Thyroid gland (tissue), 4 donors: ENCODE data around the gene COX19. TPM values are rescaled to one million over a fixed set of nuclear protein-coding genes. Genes with fewer than 3 reads are reported as not detected.

Experiments
- DNase-seq, 2 donors: peaks; one replicate each; pipeline ENCODE4 v3.0.0-alpha.2; 2019
- H3K27ac ChIP-seq, 3 donors: fragments of 200-600 bp; sonication (generic); 1 replicate in 2 of 3; 2 replicates in 1 of 3; pipeline ENCODE4 v1.5.1; 2016 to 2019; ENCODE audit warnings: mild to moderate bottlenecking in 1 of 3, moderate library complexity in 1 of 3
- H3K27me3 ChIP-seq: fragments of 200-600 bp; sonication (generic); one replicate; pipeline ENCODE4 v1.5.1; 2019
- H3K36me3 ChIP-seq, 2 donors: fragments of 200-600 bp; sonication (generic); one replicate each; pipeline ENCODE4 v1.5.1; 2016 to 2019
- H3K4me1 ChIP-seq, 2 donors: fragments of 200-600 bp; sonication (generic); one replicate each; pipeline ENCODE4 v1.5.1; 2017 to 2019
- H3K4me3 ChIP-seq, 3 donors: fragments of 200-600 bp; sonication (generic); replicated peaks in 1 of 3; 1 replicate in 2 of 3; 2 replicates in 1 of 3; pipeline ENCODE4 v1.5.1; 2016; ENCODE audit warnings: mild to moderate bottlenecking in 1 of 3
- H3K9me3 ChIP-seq: fragments of 200-600 bp; sonication (generic); one replicate; pipeline ENCODE4 v1.5.1; 2017
- POLR2A ChIP-seq, 2 donors: fragments of 450-650 bp; IDR thresholded peaks; one replicate each; pipeline ENCODE4 v1.6.1; 2017; ENCODE audit warnings: antibody characterized with exemption in 2 of 2, mild to moderate bottlenecking in 2 of 2, moderate library complexity in 1 of 2
- WGBS, 2 donors: methylation state at CpG; one replicate each; pipeline ENCODE4 v1.1.5; 2017; 5-methylcytosine and 5-hydroxymethylcytosine counted together
- intact Hi-C: fragments of 100-400 bp; cut with DNase I; formaldehyde crosslinking; loops from one replicate; pipeline ENCODE4 v1.15.1; 2023
- microRNA counts, 2 donors: library from miRNA; unstranded; fragments of <30 nt; microRNA quantifications; one replicate each; lab custom pipeline; 2016 to 2017
- microRNA-seq: library from miRNA; unstranded; fragments of <30 nt; microRNA quantifications from one replicate; pipeline ENCODE4, GENCODE V29; 2016
- small RNA-seq: library from RNA; depleted of rRNA; stranded (forward); fragments of <200 nt; gene quantifications from one replicate; pipeline ENCODE3, GENCODE V24; 2016
- total RNA-seq, 4 donors: library from RNA; depleted of rRNA; stranded (reverse); fragments of >200 nt; gene quantifications; one replicate each; pipeline ENCODE4 v1.2.3, GENCODE V29; 2016
- TF ChIP-seq, protein P1 (sequence below), 6 experiments: fragments of 200-600 bp in 3 of 6; fragments of 450-650 bp in 3 of 6; sonication (generic) in 3 of 6; IDR thresholded peaks; one replicate each; pipeline ENCODE4 v1.5.1; 2016 to 2019; ENCODE audit warnings: antibody characterized with exemption in 6 of 6, mild to moderate bottlenecking in 2 of 6, inconsistent platforms in 1 of 6, moderate library complexity in 1 of 6

Gene COX19
- total RNA-seq, 4 donors from 2014 or later, result 8.2 to 28.2 (median 17.8) TPM

DNA sequence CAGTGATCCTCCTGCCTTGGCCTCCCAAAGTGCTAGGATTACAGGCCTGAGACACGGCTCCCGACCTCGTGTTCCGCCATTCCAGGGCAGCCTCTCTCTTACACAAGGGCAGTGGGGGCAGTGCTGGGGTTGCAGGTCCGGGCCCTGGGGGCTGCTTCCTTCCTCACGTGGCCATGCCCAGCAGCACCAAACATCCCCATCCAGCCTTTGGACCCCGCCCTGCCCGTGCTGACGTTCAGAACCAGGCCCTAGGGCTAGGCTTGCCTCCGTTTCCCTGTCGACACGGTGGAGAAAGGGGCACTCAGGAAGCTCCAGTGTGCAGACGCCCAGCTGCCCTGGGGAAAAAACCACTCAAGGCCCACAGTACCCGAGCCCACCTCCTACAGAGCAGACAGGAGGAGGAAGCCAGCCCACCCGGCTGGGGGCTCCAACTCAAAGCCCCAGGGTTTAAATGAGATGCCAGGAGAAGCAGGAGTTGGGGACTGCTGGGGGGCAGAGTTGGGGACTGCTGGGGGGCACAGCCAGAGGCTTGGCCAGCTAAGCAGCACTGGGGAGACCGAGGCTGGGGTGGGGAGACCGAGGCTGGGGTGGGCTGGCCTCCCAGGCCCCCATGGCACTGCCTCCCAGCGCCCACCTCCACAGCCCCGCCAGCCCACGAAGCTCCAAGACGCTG, 56.8 kb downstream of the COX19 start:
- Histone ChIP-seq H3K36me3 (no peaks in the 10 kb centered on the region), H3K9me3 (no peaks in the 10 kb centered on the region), H3K4me3 (no peak overlapping the region), H3K27ac (no peak overlapping the region), H3K4me1 (peaks cover 8 to 26% of the 10 kb centered on the region in 2 donors), H3K27me3 (no peaks in the 10 kb centered on the region)
- TF ChIP-seq, protein P1, sequence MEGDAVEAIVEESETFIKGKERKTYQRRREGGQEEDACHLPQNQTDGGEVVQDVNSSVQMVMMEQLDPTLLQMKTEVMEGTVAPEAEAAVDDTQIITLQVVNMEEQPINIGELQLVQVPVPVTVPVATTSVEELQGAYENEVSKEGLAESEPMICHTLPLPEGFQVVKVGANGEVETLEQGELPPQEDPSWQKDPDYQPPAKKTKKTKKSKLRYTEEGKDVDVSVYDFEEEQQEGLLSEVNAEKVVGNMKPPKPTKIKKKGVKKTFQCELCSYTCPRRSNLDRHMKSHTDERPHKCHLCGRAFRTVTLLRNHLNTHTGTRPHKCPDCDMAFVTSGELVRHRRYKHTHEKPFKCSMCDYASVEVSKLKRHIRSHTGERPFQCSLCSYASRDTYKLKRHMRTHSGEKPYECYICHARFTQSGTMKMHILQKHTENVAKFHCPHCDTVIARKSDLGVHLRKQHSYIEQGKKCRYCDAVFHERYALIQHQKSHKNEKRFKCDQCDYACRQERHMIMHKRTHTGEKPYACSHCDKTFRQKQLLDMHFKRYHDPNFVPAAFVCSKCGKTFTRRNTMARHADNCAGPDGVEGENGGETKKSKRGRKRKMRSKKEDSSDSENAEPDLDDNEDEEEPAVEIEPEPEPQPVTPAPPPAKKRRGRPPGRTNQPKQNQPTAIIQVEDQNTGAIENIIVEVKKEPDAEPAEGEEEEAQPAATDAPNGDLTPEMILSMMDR (IDR thresholded peaks at IDR 0.05), result no peak
- no peak for TF ChIP-seq POLR2A (IDR thresholded peaks at IDR 0.05)
- intact Hi-C loops, result no loop called here
- DNase-seq, result peak in 1 of 2 donors; percentile 2
- 90 to 92% methylated on average over 9 to 15 of the region's 21 CpGs for WGBS, 2 donors

DNA sequence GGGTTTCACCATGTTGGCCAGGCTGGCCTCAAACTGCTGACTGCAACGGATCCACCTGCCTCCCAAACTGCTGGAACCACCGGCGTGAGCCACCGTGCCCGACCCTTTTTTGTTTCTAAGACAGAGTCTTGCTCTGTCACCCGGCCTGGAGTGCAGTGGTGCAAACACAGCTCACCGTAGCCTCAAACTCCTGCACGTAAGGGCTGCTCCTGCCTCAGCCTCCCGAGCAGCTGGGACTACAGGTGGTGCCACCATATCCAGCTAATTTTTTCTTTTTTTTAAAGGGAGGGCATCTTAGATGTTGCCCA, 57.3 kb downstream of the COX19 start:
- intact Hi-C loops, result no loop called here

DNA sequence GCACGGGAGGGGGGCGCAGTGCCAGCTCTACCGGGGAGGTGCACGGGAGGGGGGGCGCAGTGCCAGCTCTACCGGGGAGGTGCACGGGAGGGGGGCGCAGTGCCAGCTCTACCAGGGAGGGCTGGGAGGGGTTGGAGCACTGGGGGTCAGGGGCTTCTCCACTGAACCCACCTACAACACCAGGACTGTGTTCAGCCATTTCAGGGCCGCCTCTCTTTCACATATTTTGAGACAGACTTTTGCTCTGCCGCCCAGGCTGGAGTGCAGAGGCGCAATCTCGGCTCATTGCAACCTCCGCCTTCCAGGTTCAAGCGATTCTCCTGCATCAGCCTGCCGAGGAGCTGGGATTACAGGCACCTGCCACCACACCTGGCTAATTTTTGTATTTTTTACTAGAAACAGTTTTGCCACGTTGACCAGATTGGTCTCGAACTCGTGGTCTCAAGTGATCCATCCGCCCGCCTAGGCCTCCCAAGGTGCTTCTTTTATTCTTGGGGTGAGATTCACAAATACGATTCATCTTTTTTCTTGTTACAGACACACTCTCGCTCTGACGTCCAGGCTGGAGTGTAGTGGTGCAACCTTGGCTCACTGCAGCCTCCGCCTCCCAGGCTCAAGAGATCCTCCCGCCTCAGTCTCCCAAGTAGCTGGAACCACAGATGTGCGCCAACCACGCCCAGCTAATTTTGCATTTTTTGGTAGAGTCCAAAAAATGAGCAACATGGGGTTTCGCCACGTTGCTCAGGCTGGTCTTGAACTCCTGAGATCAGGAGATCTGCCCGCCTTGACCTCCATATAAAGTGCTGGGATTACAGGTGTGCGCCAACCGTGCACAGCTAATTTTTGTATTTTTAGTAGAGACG, 57.9 kb downstream of the COX19 start:
- DNase-seq, result peak; percentile 30 to 37
- Histone ChIP-seq H3K36me3 (no peaks in the 10 kb centered on the region), H3K9me3 (no peaks in the 10 kb centered on the region), H3K4me3 (no peak overlapping the region), H3K4me1 (peaks cover 8 to 26% of the 10 kb centered on the region in 2 donors), H3K27ac (no peak overlapping the region), H3K27me3 (no peaks in the 10 kb centered on the region)
- intact Hi-C loops, result no loop called here
- 76 to 84% methylated on average over 25 to 27 of the region's 33 CpGs for WGBS, 2 donors
- no peak for TF ChIP-seq POLR2A (IDR thresholded peaks at IDR 0.05)
- TF ChIP-seq, protein P1 (IDR thresholded peaks at IDR 0.05), result no peak

More for the DNA sequence above, 57.3 kb downstream of the COX19 start:
- Histone ChIP-seq H3K27ac (no peak overlapping the region), H3K36me3 (no peaks in the 10 kb centered on the region), H3K27me3 (no peaks in the 10 kb centered on the region), H3K4me3 (no peak overlapping the region), H3K9me3 (no peaks in the 10 kb centered on the region), H3K4me1 (peaks cover 8 to 26% of the 10 kb centered on the region in 2 donors)
- TF ChIP-seq POLR2A (IDR thresholded peaks at IDR 0.05), result no peak
- TF ChIP-seq, protein P1 (IDR thresholded peaks at IDR 0.05), result no peak
- 86 to 99% methylated on average over 8 to 9 of the region's 9 CpGs for WGBS, 2 donors
- DNase-seq, result no peak

DNA sequence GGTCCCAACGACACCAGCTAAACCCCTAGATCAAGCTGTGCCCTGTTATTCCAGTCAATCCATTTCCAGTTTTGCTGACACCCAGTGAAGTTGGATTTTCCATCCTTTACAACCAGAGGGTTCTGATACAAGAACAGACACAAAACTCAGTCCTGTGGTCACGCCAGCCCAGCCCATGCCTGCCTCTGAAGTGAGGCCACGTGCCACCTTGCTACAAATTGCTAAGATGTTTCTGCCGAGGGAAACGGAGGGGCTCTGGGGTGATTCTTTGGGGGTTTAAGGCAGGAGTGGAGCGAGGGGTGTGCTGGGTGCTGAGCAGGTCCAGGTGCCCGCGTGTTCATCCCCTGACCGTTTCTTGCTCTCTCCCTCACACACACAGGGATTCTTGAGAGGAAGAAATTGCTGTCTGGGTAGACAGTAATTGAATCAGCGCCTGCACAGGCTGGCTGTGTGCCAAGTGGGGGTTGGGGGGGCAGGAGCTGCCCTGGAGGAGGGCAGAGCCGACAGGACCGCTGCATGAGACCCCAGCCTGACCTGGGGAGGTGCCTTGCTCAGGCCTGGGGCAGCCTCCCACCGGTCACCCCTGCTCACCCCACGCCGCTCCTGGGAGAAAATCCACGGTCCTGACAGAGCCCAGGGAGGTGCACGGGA, 58.9 kb downstream of the COX19 start:
- Histone ChIP-seq H3K36me3 (no peaks in the 10 kb centered on the region), H3K4me3 (no peak overlapping the region), H3K27me3 (no peaks in the 10 kb centered on the region), H3K27ac (no peak overlapping the region), H3K4me1 (peaks cover 8 to 26% of the 10 kb centered on the region in 2 donors), H3K9me3 (no peaks in the 10 kb centered on the region)
- DNase-seq, result peak; percentile 74 to 79
- 20 to 29% methylated on average over 10 to 12 of the region's 17 CpGs for WGBS, 2 donors
- TF ChIP-seq, protein P1 (IDR thresholded peaks at IDR 0.05), result no peak
- TF ChIP-seq POLR2A (IDR thresholded peaks at IDR 0.05), result no peak
- intact Hi-C loops, result no loop called here

MicroRNA genes within 50 kb of the gene (microRNA counts, 767-probe panel; counts per million panel counts)
- microRNA hsa-miR-339-3p (lab: Ali Mortazavi, UCI) (0 counts per million in 2 donors), microRNA hsa-miR-339-5p (lab: Ali Mortazavi, UCI) (0 to 839 counts per million in 2 donors)

Small RNA genes within 50 kb of the gene (microRNA-seq; reads per million reads assigned to microRNA genes)
- 749 reads per million, percentile 76 among the genes with 10 or more reads in this experiment for gene MIR339

Small RNA genes within 50 kb of the gene (small RNA-seq; reads per million reads assigned to genes)
- gene MIR339, result 0.47 reads per million

Other genes starting within 250 kb of the COX19 start
- gene DNAAF5, start 248.8 kb downstream of the COX19 start, total RNA-seq, result 10 to 100 TPM; 20.2 to 40.7 (median 34.0) TPM
- gene PRKAR1B, start 248.3 kb downstream of the COX19 start, total RNA-seq, result 10 to 100 TPM in 3 of 4 donors, 1 to 10 TPM in 1; 7.3 to 15.6 (median 12.3) TPM
- 100 to 1,000 TPM; 146 to 260 (median 186) TPM for gene SUN1, start 143.1 kb downstream of the COX19 start, total RNA-seq
- gene GET4, start 99.0 kb downstream of the COX19 start, total RNA-seq, result 10 to 100 TPM; 29.2 to 38.7 (median 34.3) TPM
- gene ADAP1, start 20.9 kb downstream of the COX19 start, total RNA-seq, result 10 to 100 TPM; 11.7 to 29.9 (median 23.4) TPM
- gene CYP2W1, start 7.6 kb upstream of the COX19 start, total RNA-seq, result not detected
- gene GPR146, start 69.0 kb upstream of the COX19 start, total RNA-seq, result 10 to 100 TPM in 3 of 4 donors, 1 to 10 TPM in 1; 8.7 to 49.4 (median 32.7) TPM
- 10 to 100 TPM; 12.5 to 29.2 (median 21.2) TPM for gene GPER1, start 112.6 kb upstream of the COX19 start, total RNA-seq
- 10 to 100 TPM; 27.5 to 57.0 (median 37.4) TPM for gene ZFAND2A, start 184.6 kb upstream of the COX19 start, total RNA-seq